Sigmoid colon (tissue), 7 donors: ENCODE results near the gene DNAH14. TPM values are rescaled to one million over a fixed set of nuclear protein-coding genes. Genes with fewer than 3 reads are reported as not detected.

Experiments used
- DNase-seq: peaks from one replicate; pipeline ENCODE4 v3.0.0-alpha.2; 2019
- H3K27ac ChIP-seq, 4 donors: fragments of 200-600 bp; sonication (generic); one replicate each; pipeline ENCODE4 v1.5.1; 2016 to 2019; ENCODE audit warnings: mild to moderate bottlenecking in 1 of 4
- H3K27me3 ChIP-seq, 3 donors: fragments of 200-600 bp; sonication (generic); one replicate each; pipeline ENCODE4 v1.5.1; 2019; ENCODE audit warnings: mild to moderate bottlenecking in 1 of 3
- H3K36me3 ChIP-seq, 4 donors: fragments of 200-600 bp; sonication (generic); one replicate each; pipeline ENCODE4 v1.5.1; 2016 to 2019
- H3K4me1 ChIP-seq, 4 donors: fragments of 200-600 bp; sonication (generic); one replicate each; pipeline ENCODE4 v1.5.1; 2017 to 2019
- H3K4me3 ChIP-seq, 4 donors: fragments of 200-600 bp; sonication (generic); one replicate each; pipeline ENCODE4 v1.5.1; 2017 to 2019; ENCODE audit warnings: mild to moderate bottlenecking in 2 of 4, moderate library complexity in 1 of 4
- H3K9me3 ChIP-seq, 4 donors: fragments of 200-600 bp in 3 of 4; sonication (generic) in 3 of 4; one replicate each; pipeline versions ENCODE4 v1.5.1 to v1.6.1; 2013 to 2019
- EP300 ChIP-seq, 4 donors: sonication (generic); formaldehyde crosslinking; IDR thresholded peaks; one replicate each; pipeline ENCODE4 v1.6.1; 2017; ENCODE audit warnings: antibody characterized with exemption in 4 of 4
- POLR2A ChIP-seq, 2 donors: fragments of 450-650 bp; IDR thresholded peaks; one replicate each; pipeline ENCODE4 v1.6.1; 2016; ENCODE audit warnings: antibody characterized with exemption in 2 of 2, mild to moderate bottlenecking in 2 of 2, moderate library complexity in 2 of 2
- POLR2AphosphoS5 ChIP-seq, 4 donors: sonication (generic); formaldehyde crosslinking; IDR thresholded peaks; one replicate each; pipeline ENCODE4 v1.6.1; 2017; ENCODE audit warnings: antibody characterized with exemption in 4 of 4
- WGBS, 2 donors: extraction: QIAGEN DNeasy Blood & Tissue Kit; methylation state at CpG; one replicate each; pipeline ENCODE4 v1.1.7; 2013; 5-methylcytosine and 5-hydroxymethylcytosine counted together
- intact Hi-C: fragments of 100-400 bp; cut with DNase I; formaldehyde crosslinking; loops from one replicate; pipeline ENCODE4 v1.15.1; 2023
- polyA plus RNA-seq, 3 donors: library from polyadenylated mRNA; stranded (reverse); fragments of 200-250 nt; gene quantifications; one replicate each; pipeline ENCODE4 v1.2.3, GENCODE V29; 2013
- total RNA-seq, 4 donors: library from RNA; depleted of rRNA; stranded (reverse); fragments of >200 nt; gene quantifications; one replicate each; pipeline ENCODE4 v1.1.0, GENCODE V29; 2016
- TF ChIP-seq, protein P1 (sequence below), 4 experiments: fragments of 450-650 bp in 3 of 4; fragments of 200-600 bp in 1 of 4; IDR thresholded peaks; one replicate each; pipeline ENCODE4 v1.5.1; 2016 to 2019; ENCODE audit warnings: antibody characterized with exemption in 4 of 4, mild to moderate bottlenecking in 3 of 4, moderate library complexity in 2 of 4
- donor health status: healthy with polysubstance abuse.
- donor health status: Bipolar disorder and iron deficiency.
- donor health status: healthy.

DNAH14 gene
- total and polyA plus RNA-seq, 7 donors: 2.4 to 9.7 (median 3.3) TPM

DNA sequence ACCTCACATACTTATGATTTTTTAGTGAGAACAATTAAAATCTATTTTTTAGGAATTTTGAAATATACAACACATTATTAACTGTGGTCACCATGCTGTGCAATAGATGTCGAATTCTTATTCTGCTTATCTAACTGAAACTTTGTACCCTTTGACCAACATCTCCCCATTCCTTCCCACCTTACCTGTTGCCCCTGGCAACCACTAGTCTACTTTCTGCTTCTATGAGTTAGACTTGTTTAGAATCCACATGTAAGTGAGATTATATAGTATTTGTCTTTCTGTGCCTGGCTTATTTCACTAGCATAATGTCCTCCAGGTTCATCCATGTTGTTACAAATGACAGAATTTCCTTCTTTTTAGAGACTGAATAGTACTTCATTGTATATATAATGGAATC is 330.1 kb downstream of the DNAH14 start:
- Histone ChIP-seq H3K9me3 (peaks cover 0 to 7% (median 0%) of the 10 kb centered on the region in 4 donors), H3K27me3 (no peaks in the 10 kb centered on the region), H3K27ac (no peak overlapping the region), H3K4me3 (no peak overlapping the region), H3K4me1 (no peaks in the 10 kb centered on the region), H3K36me3 (no peaks in the 10 kb centered on the region)
- intact Hi-C loops: no loop called here
- WGBS, 2 donors: 82 to 85% methylated on average over 1 of the region's 1 CpG
- no peak for TF ChIP-seq POLR2AphosphoS5 (IDR thresholded peaks at IDR 0.05)
- TF ChIP-seq EP300 (IDR thresholded peaks at IDR 0.05): no peak
- no peak for TF ChIP-seq POLR2A (IDR thresholded peaks at IDR 0.05)
- TF ChIP-seq, protein P1, sequence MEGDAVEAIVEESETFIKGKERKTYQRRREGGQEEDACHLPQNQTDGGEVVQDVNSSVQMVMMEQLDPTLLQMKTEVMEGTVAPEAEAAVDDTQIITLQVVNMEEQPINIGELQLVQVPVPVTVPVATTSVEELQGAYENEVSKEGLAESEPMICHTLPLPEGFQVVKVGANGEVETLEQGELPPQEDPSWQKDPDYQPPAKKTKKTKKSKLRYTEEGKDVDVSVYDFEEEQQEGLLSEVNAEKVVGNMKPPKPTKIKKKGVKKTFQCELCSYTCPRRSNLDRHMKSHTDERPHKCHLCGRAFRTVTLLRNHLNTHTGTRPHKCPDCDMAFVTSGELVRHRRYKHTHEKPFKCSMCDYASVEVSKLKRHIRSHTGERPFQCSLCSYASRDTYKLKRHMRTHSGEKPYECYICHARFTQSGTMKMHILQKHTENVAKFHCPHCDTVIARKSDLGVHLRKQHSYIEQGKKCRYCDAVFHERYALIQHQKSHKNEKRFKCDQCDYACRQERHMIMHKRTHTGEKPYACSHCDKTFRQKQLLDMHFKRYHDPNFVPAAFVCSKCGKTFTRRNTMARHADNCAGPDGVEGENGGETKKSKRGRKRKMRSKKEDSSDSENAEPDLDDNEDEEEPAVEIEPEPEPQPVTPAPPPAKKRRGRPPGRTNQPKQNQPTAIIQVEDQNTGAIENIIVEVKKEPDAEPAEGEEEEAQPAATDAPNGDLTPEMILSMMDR (IDR thresholded peaks at IDR 0.05): no peak
- no peak for DNase-seq

DNA sequence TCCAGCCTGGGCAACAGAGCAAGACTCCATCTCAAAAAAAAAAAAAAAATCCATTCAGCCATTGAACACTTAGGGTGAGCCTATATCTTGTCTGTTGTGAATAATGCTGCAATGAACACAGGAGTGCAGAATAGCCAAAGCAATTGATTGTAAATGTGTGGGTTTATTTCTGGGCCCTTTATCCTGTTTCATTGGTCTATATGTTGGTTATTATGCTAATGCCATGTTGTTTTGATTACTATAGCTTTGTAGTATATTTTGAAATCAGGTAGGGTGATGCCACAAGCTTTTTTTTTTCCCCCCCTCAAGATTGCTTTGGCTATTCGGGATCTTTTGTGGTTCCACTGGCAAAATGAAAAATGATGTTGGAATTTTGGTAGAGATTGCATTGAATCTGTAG is 330.8 kb downstream of the DNAH14 start:
- H3K9me3 ChIP-seq: peaks cover 0 to 7% (median 0%) of the 10 kb centered on the region in 4 donors
- H3K4me3 ChIP-seq: no peak overlapping the region
- no peaks in the 10 kb centered on the region for H3K27me3 ChIP-seq
- H3K4me1 ChIP-seq: no peaks in the 10 kb centered on the region
- intact Hi-C loops: no loop called here
- no peak for DNase-seq
- TF ChIP-seq EP300 (IDR thresholded peaks at IDR 0.05): no peak
- TF ChIP-seq POLR2A (IDR thresholded peaks at IDR 0.05): no peak
- TF ChIP-seq, protein P1 (IDR thresholded peaks at IDR 0.05): no peak
- no peak for TF ChIP-seq POLR2AphosphoS5 (IDR thresholded peaks at IDR 0.05)
- H3K36me3 ChIP-seq: no peaks in the 10 kb centered on the region
- no peak overlapping the region for H3K27ac ChIP-seq
- 79 to 88% methylated on average over 1 of the region's 1 CpG for WGBS, 2 donors

DNA sequence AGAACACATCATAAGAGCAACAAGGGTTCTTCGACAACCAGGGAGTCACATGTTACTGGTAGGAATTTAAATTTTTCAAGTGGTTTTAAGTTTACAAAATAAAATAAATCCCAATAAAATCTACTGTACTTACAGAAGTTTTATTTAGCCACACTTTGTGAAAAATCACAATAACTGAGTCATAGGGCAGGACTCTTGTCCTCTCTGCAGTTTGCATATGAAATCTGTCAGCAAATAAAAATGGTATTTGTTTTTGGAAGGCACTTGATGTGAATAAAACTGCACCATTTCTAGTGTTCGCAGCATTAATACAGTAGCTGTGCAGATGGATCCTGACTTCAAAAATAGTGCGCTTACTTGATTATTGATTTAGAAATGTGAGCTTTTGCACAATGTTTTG is 348.0 kb downstream of the DNAH14 start:
- no peaks in the 10 kb centered on the region for H3K4me1 ChIP-seq
- intact Hi-C loops: no loop called here
- DNase-seq: no peak
- H3K36me3 ChIP-seq: no peaks in the 10 kb centered on the region
- WGBS, 2 donors: 90 to 92% methylated on average over 3 of the region's 3 CpGs
- H3K27ac ChIP-seq: no peak overlapping the region
- no peaks in the 10 kb centered on the region for H3K27me3 ChIP-seq
- TF ChIP-seq POLR2A (IDR thresholded peaks at IDR 0.05) (no peak), POLR2AphosphoS5 (IDR thresholded peaks at IDR 0.05) (no peak), EP300 (IDR thresholded peaks at IDR 0.05) (no peak)
- TF ChIP-seq, protein P1 (IDR thresholded peaks at IDR 0.05): no peak
- H3K4me3 ChIP-seq: no peak overlapping the region
- H3K9me3 ChIP-seq: peaks cover 0 to 11% (median 2%) of the 10 kb centered on the region in 4 donors

DNA sequence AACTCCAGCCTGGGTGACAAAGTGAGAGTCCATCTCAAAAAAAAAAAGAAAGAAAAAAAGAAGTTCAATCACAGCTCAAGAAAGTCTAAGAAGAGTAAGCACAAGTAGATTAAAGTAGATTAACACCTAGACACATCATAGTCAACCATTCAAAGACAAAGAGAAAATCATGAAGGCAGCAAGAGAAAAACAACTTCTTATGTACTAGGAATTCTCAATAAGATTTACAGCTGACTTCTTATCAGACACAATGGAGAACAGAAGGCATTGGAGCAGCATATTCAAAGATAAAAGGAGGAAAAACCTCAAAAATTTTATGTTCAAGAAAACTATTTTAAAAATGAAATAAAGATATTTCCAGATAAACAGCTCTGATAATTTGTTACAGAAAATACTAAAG is 351.1 kb downstream of the DNAH14 start:
- no peak for DNase-seq
- Histone ChIP-seq H3K36me3 (no peaks in the 10 kb centered on the region), H3K27me3 (no peaks in the 10 kb centered on the region), H3K4me3 (no peak overlapping the region), H3K27ac (no peak overlapping the region), H3K9me3 (peaks cover 0 to 11% (median 2%) of the 10 kb centered on the region in 4 donors), H3K4me1 (no peaks in the 10 kb centered on the region)
- TF ChIP-seq POLR2AphosphoS5 (IDR thresholded peaks at IDR 0.05) (no peak), EP300 (IDR thresholded peaks at IDR 0.05) (no peak), POLR2A (IDR thresholded peaks at IDR 0.05) (no peak)
- TF ChIP-seq, protein P1 (IDR thresholded peaks at IDR 0.05): no peak
- intact Hi-C loops: no loop called here

DNA sequence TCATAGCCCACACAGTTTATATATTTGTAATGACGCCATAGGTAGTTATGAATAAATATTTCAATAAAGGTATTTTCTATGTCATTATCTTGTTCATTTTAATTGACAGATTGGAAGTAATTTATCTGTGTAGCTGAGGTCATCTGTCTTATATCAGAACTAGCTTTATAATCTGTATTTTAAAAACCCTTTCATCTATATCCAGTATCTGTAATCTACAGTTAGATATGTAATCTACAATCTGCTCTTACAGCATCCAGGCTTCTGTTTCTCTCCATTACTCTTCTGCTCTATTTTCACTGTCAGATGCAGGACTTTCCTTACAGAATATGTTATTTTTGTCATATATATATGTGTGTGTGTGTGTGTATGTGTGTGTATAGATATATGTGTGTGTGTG is 360.8 kb downstream of the DNAH14 start:
- Histone ChIP-seq H3K9me3 (peaks cover 0 to 4% (median under 1%) of the 10 kb centered on the region in 4 donors), H3K27me3 (no peaks in the 10 kb centered on the region), H3K4me3 (no peak overlapping the region), H3K36me3 (no peaks in the 10 kb centered on the region), H3K4me1 (no peaks in the 10 kb centered on the region), H3K27ac (no peak overlapping the region)
- WGBS, 2 donors: 91 to 95% methylated on average over 1 of the region's 1 CpG
- TF ChIP-seq EP300 (IDR thresholded peaks at IDR 0.05) (no peak), POLR2AphosphoS5 (IDR thresholded peaks at IDR 0.05) (no peak), POLR2A (IDR thresholded peaks at IDR 0.05) (no peak)
- TF ChIP-seq, protein P1 (IDR thresholded peaks at IDR 0.05): no peak
- no peak for DNase-seq
- intact Hi-C loops: no loop called here
